B cell (primary cell): Measurements from ENCODE around the gene HENMT1.

Experiments used
- CTCF ChIP-seq: fragments of 200-600 bp; IDR thresholded peaks from one replicate; pipeline ENCODE4 v1.8.0; 2022; ENCODE audit warnings: antibody characterized with exemption, mild to moderate bottlenecking
- EZH2 ChIP-seq: IDR thresholded peaks from 2 replicates; pipeline ENCODE4 v1.6.1; 2012; ENCODE audit warnings: borderline replicate concordance, low read depth, mild to moderate bottlenecking, moderate library complexity, low read length; ENCODE audit not compliant: insufficient read depth, poor library complexity, severe bottlenecking

- TF ChIP-seq CTCF (no peak), EZH2 (no peak)
These were observed 2.2 kb upstream of the HENMT1 start for GRCh38 chr1:108663074-108663473.
